Trophoblast cell (in vitro differentiated cells and primary cell): ENCODE measurements around the gene SCAMP5.

Experiments
- DNase-seq, 2 donors: peaks; one replicate each; pipeline ENCODE4 v3.0.0-alpha.2; 2016
- H2AFZ ChIP-seq: 2 replicates; pipeline ENCODE4 v1.6.1; 2013; ENCODE audit warnings: low read length, moderate library complexity, mild to moderate bottlenecking; ENCODE audit not compliant: insufficient read depth, poor library complexity
- H2AK5ac ChIP-seq: 2 replicates; pipeline ENCODE4 v1.6.1; 2013; ENCODE audit warnings: mild to moderate bottlenecking, low read length
- H2BK120ac ChIP-seq: 2 replicates; pipeline ENCODE4 v1.6.1; 2013; ENCODE audit warnings: low read length, mild to moderate bottlenecking, moderate library complexity; ENCODE audit not compliant: insufficient read depth, poor library complexity
- H2BK12ac ChIP-seq: 2 replicates; pipeline ENCODE4 v1.6.1; 2013; ENCODE audit warnings: mild to moderate bottlenecking, low read length, moderate library complexity
- H2BK5ac ChIP-seq: 2 replicates; pipeline ENCODE4 v1.6.1; 2013; ENCODE audit warnings: low read length, low read depth, moderate library complexity, mild to moderate bottlenecking; ENCODE audit not compliant: poor library complexity
- H3K14ac ChIP-seq: 2 replicates; pipeline ENCODE4 v1.6.1; 2013; ENCODE audit warnings: mild to moderate bottlenecking, low read length
- H3K18ac ChIP-seq: 2 replicates; pipeline ENCODE4 v1.6.1; 2013; ENCODE audit warnings: mild to moderate bottlenecking, low read length
- H3K23ac ChIP-seq: 2 replicates; pipeline ENCODE4 v1.6.1; 2013; ENCODE audit warnings: low read length
- H3K27ac ChIP-seq: 2 replicates; pipeline ENCODE4 v1.5.1; 2013; ENCODE audit warnings: low read depth, mild to moderate bottlenecking, inconsistent platforms, low read length, moderate library complexity
- H3K27me3 ChIP-seq: 2 replicates; pipeline ENCODE4 v1.6.1; 2013; ENCODE audit warnings: inconsistent platforms, mild to moderate bottlenecking, low read length, moderate library complexity; ENCODE audit not compliant: insufficient read depth
- H3K36me3 ChIP-seq, 2 experiments: 1 replicate in 1 of 2; 2 replicates in 1 of 2; pipeline ENCODE4 v1.6.1; 2013; ENCODE audit warnings: low read length in 2 of 2, mild to moderate bottlenecking in 2 of 2, moderate library complexity in 1 of 2; ENCODE audit not compliant: insufficient read depth in 2 of 2, control insufficient read depth in 1 of 2
- H3K4ac ChIP-seq: 2 replicates; pipeline ENCODE4 v1.6.1; 2013; ENCODE audit warnings: low read depth, mild to moderate bottlenecking, low read length, moderate library complexity
- H3K4me1 ChIP-seq, 2 experiments: 1 replicate in 1 of 2; 2 replicates in 1 of 2; pipeline ENCODE4 v1.6.1; 2013; ENCODE audit warnings: low read length in 2 of 2, mild to moderate bottlenecking in 2 of 2, moderate library complexity in 1 of 2; ENCODE audit not compliant: insufficient read depth in 2 of 2, control insufficient read depth in 1 of 2
- H3K4me2 ChIP-seq: 2 replicates; pipeline ENCODE4 v1.6.1; 2013; ENCODE audit warnings: inconsistent platforms, mild to moderate bottlenecking, low read length, moderate library complexity
- H3K4me3 ChIP-seq: 2 replicates; pipeline ENCODE4 v1.5.1; 2013; ENCODE audit warnings: mild to moderate bottlenecking, low read depth, low read length, inconsistent platforms
- H3K79me1 ChIP-seq: one replicate; pipeline ENCODE4 v1.6.1; 2013; ENCODE audit warnings: low read length
- H3K79me2 ChIP-seq: 2 replicates; pipeline ENCODE4 v1.6.1; 2013; ENCODE audit warnings: low read length, mild to moderate bottlenecking; ENCODE audit not compliant: control insufficient read depth, insufficient read depth, poor library complexity
- H3K9ac ChIP-seq: 2 replicates; pipeline ENCODE4 v1.6.1; 2013; ENCODE audit warnings: mild to moderate bottlenecking, low read length
- H3K9me3 ChIP-seq: 2 replicates; pipeline ENCODE4 v1.6.1; 2013; ENCODE audit warnings: low read depth, mild to moderate bottlenecking, control low read depth, inconsistent platforms, low read length; ENCODE audit not compliant: insufficient read depth
- H4K12ac ChIP-seq: 2 replicates; pipeline ENCODE4 v1.6.1; 2013; ENCODE audit warnings: low read depth, mild to moderate bottlenecking, low read length, moderate library complexity
- H4K8ac ChIP-seq: 2 replicates; pipeline ENCODE4 v1.6.1; 2013; ENCODE audit warnings: low read depth, mild to moderate bottlenecking, low read length, moderate library complexity
- H4K91ac ChIP-seq: one replicate; pipeline ENCODE4 v1.6.1; 2013; ENCODE audit warnings: low read depth, mild to moderate bottlenecking, low read length, moderate library complexity
- WGBS: extraction: QIAGEN DNeasy Blood & Tissue Kit; methylation state at CpG from one replicate; pipeline ENCODE4 v1.1.7; 2013; ENCODE audit warnings: missing lambda C conversion rate; ENCODE audit not compliant: insufficient read length, insufficient coverage; ENCODE audit errors: extremely low coverage; 5-methylcytosine and 5-hydroxymethylcytosine counted together

The SCAMP5 gene

GRCh38 chr15:74997543-74997942 lies 2.2 kb downstream of the SCAMP5 start:
- Histone ChIP-seq H2AK5ac (no peak overlapping the region), H3K4ac (no peak overlapping the region), H4K91ac (no peak overlapping the region), H3K27me3 (peaks cover 9% of the 10 kb centered on the region), H3K9me3 (peaks cover 2% of the 10 kb centered on the region), H2BK5ac (no peak overlapping the region), H3K36me3 (no peaks in the 10 kb centered on the region), H3K4me1 (peaks cover 3 to 6% of the 10 kb centered on the region in 2 experiments), H4K12ac (no peak overlapping the region), H2BK120ac (no peak overlapping the region), H3K27ac (no peak overlapping the region), H2AFZ (no peak overlapping the region), H3K79me1 (no peaks in the 10 kb centered on the region), H3K9ac (no peak overlapping the region), H3K79me2 (no peaks in the 10 kb centered on the region), H3K18ac (no peak overlapping the region), H4K8ac (no peak overlapping the region), H3K23ac (no peak overlapping the region), H3K4me2 (no peak overlapping the region), H2BK12ac (no peak overlapping the region), H3K14ac (no peak overlapping the region), H3K4me3 (no peak overlapping the region)
- no CpG with 5 or more reads among the region's 2 CpGs for WGBS
- DNase-seq = no peak

- H3K4me1 ChIP-seq = no peaks in the 10 kb centered on the region
- no peak overlapping the region for H4K12ac ChIP-seq
- WGBS = no CpG with 5 or more reads among the region's 6 CpGs
- H3K79me1 ChIP-seq = no peaks in the 10 kb centered on the region
- no peak overlapping the region for H3K4me2 ChIP-seq
- H3K27me3 ChIP-seq = peaks cover 4% of the 10 kb centered on the region
- H4K8ac ChIP-seq = no peak overlapping the region
- H3K27ac ChIP-seq = no peak overlapping the region
- no peak overlapping the region for H3K23ac ChIP-seq
- H3K79me2 ChIP-seq = no peaks in the 10 kb centered on the region
- H3K36me3 ChIP-seq = no peaks in the 10 kb centered on the region
- no peak overlapping the region for H3K4ac ChIP-seq
- no peak overlapping the region for H2BK120ac ChIP-seq
- H2AK5ac ChIP-seq = no peak overlapping the region
- no peak overlapping the region for H3K18ac ChIP-seq
- no peak overlapping the region for H2BK5ac ChIP-seq
- no peak overlapping the region for H3K14ac ChIP-seq
- H3K4me3 ChIP-seq = no peak overlapping the region
- no peak for DNase-seq
- H2AFZ ChIP-seq = no peak overlapping the region
- H3K9me3 ChIP-seq = peaks cover 2% of the 10 kb centered on the region
- H2BK12ac ChIP-seq = no peak overlapping the region
- H4K91ac ChIP-seq = no peak overlapping the region
- no peak overlapping the region for H3K9ac ChIP-seq
Observed at GRCh38 chr15:75001310-75001709, 5.9 kb downstream of the SCAMP5 start.

- Histone ChIP-seq H3K79me1 (no peaks in the 10 kb centered on the region), H3K9me3 (peaks cover 2% of the 10 kb centered on the region), H4K8ac (no peak overlapping the region), H2BK12ac (no peak overlapping the region), H3K36me3 (no peaks in the 10 kb centered on the region), H3K4me1 (no peaks in the 10 kb centered on the region), H4K91ac (no peak overlapping the region), H2AK5ac (no peak overlapping the region), H3K27ac (no peak overlapping the region), H3K18ac (no peak overlapping the region), H3K9ac (no peak overlapping the region), H3K4me3 (no peak overlapping the region), H3K79me2 (no peaks in the 10 kb centered on the region), H4K12ac (no peak overlapping the region), H3K4me2 (no peak overlapping the region), H3K14ac (no peak overlapping the region), H2AFZ (no peak overlapping the region), H3K4ac (no peak overlapping the region), H3K23ac (no peak overlapping the region), H2BK120ac (no peak overlapping the region), H2BK5ac (no peak overlapping the region), H3K27me3 (no peaks in the 10 kb centered on the region)
- WGBS = no CpG with 5 or more reads among the region's 7 CpGs
- no peak for DNase-seq
Observed at GRCh38 chr15:75002398-75002797, 7.0 kb downstream of the SCAMP5 start.

- H3K9ac ChIP-seq = no peak overlapping the region
- no peak overlapping the region for H2BK12ac ChIP-seq
- H3K79me1 ChIP-seq = no peaks in the 10 kb centered on the region
- H3K14ac ChIP-seq = no peak overlapping the region
- no peak overlapping the region for H3K18ac ChIP-seq
- no peak overlapping the region for H2AK5ac ChIP-seq
- H3K4me1 ChIP-seq = no peaks in the 10 kb centered on the region
- no peak overlapping the region for H2BK120ac ChIP-seq
- no peak overlapping the region for H4K12ac ChIP-seq
- H3K79me2 ChIP-seq = no peaks in the 10 kb centered on the region
- H2BK5ac ChIP-seq = no peak overlapping the region
- H3K4ac ChIP-seq = no peak overlapping the region
- WGBS = no CpG with 5 or more reads among the region's 13 CpGs
- H4K91ac ChIP-seq = no peak overlapping the region
- H3K9me3 ChIP-seq = no peaks in the 10 kb centered on the region
- no peak overlapping the region for H4K8ac ChIP-seq
- peak; percentile 31 to 40 for DNase-seq
- H3K36me3 ChIP-seq = no peaks in the 10 kb centered on the region
- no peak overlapping the region for H3K4me3 ChIP-seq
- no peak overlapping the region for H3K27ac ChIP-seq
- no peak overlapping the region for H3K23ac ChIP-seq
- no peaks in the 10 kb centered on the region for H3K27me3 ChIP-seq
- H2AFZ ChIP-seq = no peak overlapping the region
- H3K4me2 ChIP-seq = no peak overlapping the region
Observed at GRCh38 chr15:75007216-75007615, 11.9 kb downstream of the SCAMP5 start.
